Astrocyte (in vitro differentiated cells and primary cell): Measurements from ENCODE around the gene DNAJC15. TPM values are rescaled to one million over a fixed set of nuclear protein-coding genes. Genes with fewer than 3 reads are reported as not detected.

Experiments
- DNase-seq: peaks from one replicate; pipeline ENCODE4 v3.0.0-alpha.2; 2010; ENCODE audit warnings: low read depth
- FAIRE-seq: peaks from 2 replicates; lab custom pipeline; 2011; peaks lifted over from hg19 to GRCh38; lab: Jason Lieb, UNC
- H2AFZ ChIP-seq: 2 replicates; pipeline ENCODE4 v1.6.0; 2012; ENCODE audit warnings: low read depth, low read length, inconsistent platforms
- H3K27ac ChIP-seq: 2 replicates; pipeline ENCODE4 v1.5.1; 2011; ENCODE audit warnings: low read depth, low read length, inconsistent platforms
- H3K27me3 ChIP-seq: 2 replicates; pipeline ENCODE4 v1.6.0; 2011; ENCODE audit warnings: low read length, inconsistent platforms; ENCODE audit not compliant: insufficient read depth
- H3K36me3 ChIP-seq: 2 replicates; pipeline ENCODE4 v1.5.1; 2011; ENCODE audit warnings: low read length, inconsistent platforms; ENCODE audit not compliant: insufficient read depth
- H3K4me1 ChIP-seq: 2 replicates; pipeline ENCODE4 v1.5.1; 2011; ENCODE audit warnings: low read length, inconsistent platforms; ENCODE audit not compliant: insufficient read depth
- H3K4me2 ChIP-seq: 2 replicates; pipeline ENCODE4 v1.6.0; 2012; ENCODE audit warnings: low read length, inconsistent platforms
- H3K4me3 ChIP-seq: 2 replicates; pipeline ENCODE4 v1.5.1; 2011; ENCODE audit warnings: low read depth, mild to moderate bottlenecking, low read length, inconsistent platforms; ENCODE audit not compliant: insufficient read depth
- H3K79me2 ChIP-seq: 2 replicates; pipeline ENCODE4 v1.6.0; 2012; ENCODE audit warnings: mild to moderate bottlenecking, low read length, inconsistent platforms; ENCODE audit not compliant: insufficient read depth
- H3K9ac ChIP-seq: 2 replicates; pipeline ENCODE4 v1.6.0; 2012; ENCODE audit warnings: mild to moderate bottlenecking, low read length, inconsistent platforms
- H3K9me3 ChIP-seq: 2 replicates; pipeline ENCODE4 v1.5.1; 2012; ENCODE audit warnings: low read depth, mild to moderate bottlenecking, low read length, inconsistent platforms; ENCODE audit not compliant: insufficient read depth
- H4K20me1 ChIP-seq: 2 replicates; pipeline ENCODE4 v1.6.0; 2012; ENCODE audit warnings: low read length, inconsistent platforms; ENCODE audit not compliant: insufficient read depth
- H3K27ac Mint-ChIP-seq: one replicate; pipeline ENCODE4 v1.8.0; 2021; ENCODE audit warnings: mild to moderate bottlenecking, mixed read lengths; ENCODE audit not compliant: unreplicated experiment
- H3K27me3 Mint-ChIP-seq: one replicate; pipeline ENCODE4 v1.8.0; 2021; ENCODE audit warnings: low read depth, mixed read lengths; ENCODE audit not compliant: unreplicated experiment
- H3K36me3 Mint-ChIP-seq: one replicate; pipeline ENCODE4 v1.8.0; 2021; ENCODE audit warnings: low read depth, mixed read lengths; ENCODE audit not compliant: unreplicated experiment
- H3K4me1 Mint-ChIP-seq: one replicate; pipeline ENCODE4 v1.8.0; 2021; ENCODE audit warnings: low read depth, mixed read lengths; ENCODE audit not compliant: unreplicated experiment
- H3K4me3 Mint-ChIP-seq: one replicate; pipeline ENCODE4 v1.8.0; 2021; ENCODE audit warnings: mild to moderate bottlenecking, moderate library complexity, mixed read lengths; ENCODE audit not compliant: unreplicated experiment
- H3K9me3 Mint-ChIP-seq: one replicate; pipeline ENCODE4 v1.8.0; 2021; ENCODE audit warnings: mild to moderate bottlenecking, mixed read lengths; ENCODE audit not compliant: unreplicated experiment
- CTCF ChIP-seq: IDR thresholded peaks from 2 replicates; pipeline ENCODE4 v1.5.1; 2011; ENCODE audit warnings: low read depth, mild to moderate bottlenecking, inconsistent platforms, low read length, moderate library complexity; ENCODE audit not compliant: insufficient read depth
- EZH2 ChIP-seq: IDR thresholded peaks from 2 replicates; pipeline ENCODE4 v1.6.1; 2012; ENCODE audit warnings: mild to moderate bottlenecking, low read length, inconsistent platforms; ENCODE audit not compliant: insufficient read depth
- total RNA-seq: library from RNA; stranded (reverse); gene quantifications from 2 replicates; pipeline ENCODE4 v1.2.1, GENCODE V29; 2021

The DNAJC15 gene
- total RNA-seq, 1 donor from 2014 or later: 13.8 TPM

GRCh38 chr13:43129066-43129465 is 105.7 kb downstream of the DNAJC15 start:
- Histone ChIP-seq H3K4me3 (no peak overlapping the region), H2AFZ (no peak overlapping the region), H4K20me1 (no peaks in the 10 kb centered on the region), H3K27me3 (peaks cover 17% of the 10 kb centered on the region), H3K4me1 (peaks cover 4% of the 10 kb centered on the region), H3K36me3 (no peaks in the 10 kb centered on the region), H3K27ac (no peak overlapping the region), H3K4me2 (no peak overlapping the region), H3K79me2 (no peaks in the 10 kb centered on the region), H3K9ac (no peak overlapping the region), H3K9me3 (no peaks in the 10 kb centered on the region)
- Mint-ChIP-seq H3K27me3 (peaks cover 5% of the 10 kb centered on the region), H3K36me3 (no peaks in the 10 kb centered on the region), H3K27ac (no peak overlapping the region), H3K4me3 (no peak overlapping the region), H3K4me1 (peaks cover 15% of the 10 kb centered on the region), H3K9me3 (no peaks in the 10 kb centered on the region)
- FAIRE-seq: no peak
- no peak for DNase-seq
- TF ChIP-seq EZH2: no peak
- no peak for TF ChIP-seq CTCF

GRCh38 chr13:43129511-43130110 is 106.2 kb downstream of the DNAJC15 start:
- no peak overlapping the region for H3K4me3 ChIP-seq
- no peak overlapping the region for H3K4me2 ChIP-seq
- no peaks in the 10 kb centered on the region for H4K20me1 ChIP-seq
- no peaks in the 10 kb centered on the region for H3K9me3 ChIP-seq
- no peaks in the 10 kb centered on the region for H3K36me3 ChIP-seq
- H3K27me3 Mint-ChIP-seq: peaks cover 7% of the 10 kb centered on the region
- no peak overlapping the region for H3K27ac Mint-ChIP-seq
- FAIRE-seq (no peak), DNase-seq (peak; percentile 16)
- H3K79me2 ChIP-seq: no peaks in the 10 kb centered on the region
- no peak overlapping the region for H3K9ac ChIP-seq
- H3K36me3 Mint-ChIP-seq: no peaks in the 10 kb centered on the region
- peaks cover 4% of the 10 kb centered on the region for H3K4me1 ChIP-seq
- H3K4me3 Mint-ChIP-seq: no peak overlapping the region
- H3K27ac ChIP-seq: no peak overlapping the region
- peaks cover 17% of the 10 kb centered on the region for H3K27me3 ChIP-seq
- no peak overlapping the region for H2AFZ ChIP-seq
- H3K9me3 Mint-ChIP-seq: no peaks in the 10 kb centered on the region
- TF ChIP-seq EZH2: no peak
- TF ChIP-seq CTCF: no peak
- H3K4me1 Mint-ChIP-seq: peaks cover 15% of the 10 kb centered on the region

GRCh38 chr13:43132257-43132656 is 108.9 kb downstream of the DNAJC15 start:
- no peaks in the 10 kb centered on the region for H3K36me3 Mint-ChIP-seq
- no peak overlapping the region for H3K4me3 ChIP-seq
- no peak overlapping the region for H3K4me2 ChIP-seq
- peak; percentile 36 for DNase-seq
- H3K27me3 ChIP-seq: peaks cover 17% of the 10 kb centered on the region
- no peaks in the 10 kb centered on the region for H4K20me1 ChIP-seq
- H2AFZ ChIP-seq: no peak overlapping the region
- no peaks in the 10 kb centered on the region for H3K9me3 ChIP-seq
- no peak overlapping the region for H3K27ac ChIP-seq
- no peak overlapping the region for H3K27ac Mint-ChIP-seq
- H3K4me1 ChIP-seq: peaks cover 4% of the 10 kb centered on the region
- peaks cover 18% of the 10 kb centered on the region for H3K4me1 Mint-ChIP-seq
- no peaks in the 10 kb centered on the region for H3K79me2 ChIP-seq
- FAIRE-seq: no peak
- H3K9ac ChIP-seq: no peak overlapping the region
- peaks cover 8% of the 10 kb centered on the region for H3K27me3 Mint-ChIP-seq
- H3K36me3 ChIP-seq: no peaks in the 10 kb centered on the region
- H3K9me3 Mint-ChIP-seq: no peaks in the 10 kb centered on the region
- no peak for TF ChIP-seq EZH2
- TF ChIP-seq CTCF: no peak
- H3K4me3 Mint-ChIP-seq: no peak overlapping the region
